Neural progenitor cell (in vitro differentiated cells): ENCODE results near the gene DCDC2.

ENCODE experiments used
- CTCF ChIP-seq: fragments of 200-600 bp; sonication (generic); IDR thresholded peaks from 2 replicates; pipeline ENCODE4 v1.5.1; 2017; ENCODE audit warnings: antibody characterized with exemption, mild to moderate bottlenecking
- EZH2 ChIP-seq: fragments of 200-600 bp; sonication (generic); IDR thresholded peaks from 2 replicates; pipeline ENCODE4 v1.6.1; 2017; ENCODE audit warnings: antibody characterized with exemption, mild to moderate bottlenecking, moderate library complexity
- EZH2phosphoT487 ChIP-seq: fragments of 200-600 bp; sonication (generic); IDR thresholded peaks from 2 replicates; pipeline ENCODE4 v1.6.1; 2017; ENCODE audit warnings: antibody characterized with exemption

DNA sequence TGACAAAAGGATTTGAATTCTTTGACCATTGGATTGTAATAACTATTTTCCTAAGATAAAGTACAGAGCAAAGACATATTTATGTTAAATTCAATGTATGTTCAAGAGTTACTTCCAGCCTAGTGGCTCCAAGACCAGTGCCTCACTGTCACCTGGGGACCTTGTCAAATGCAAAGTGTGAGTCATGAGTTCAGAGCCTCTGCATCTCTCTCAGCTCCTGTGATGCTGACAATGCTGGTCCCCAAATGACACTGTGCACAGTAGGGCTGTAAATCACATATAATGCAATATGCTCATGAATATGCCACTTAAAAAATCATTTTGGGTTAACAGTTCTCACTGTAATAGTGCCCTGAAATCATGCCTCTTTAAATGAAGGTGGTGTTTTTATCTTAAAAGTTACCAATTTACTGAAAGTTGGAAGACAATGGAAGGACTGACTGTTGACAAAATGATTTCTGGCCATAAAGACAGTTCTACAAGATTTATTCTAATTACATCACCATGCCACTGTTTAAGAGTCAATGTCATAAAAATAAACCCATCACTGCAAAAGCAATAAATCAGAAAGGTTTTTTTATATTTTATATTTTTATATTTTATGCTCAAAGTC lies 169.8 kb downstream of the DCDC2 start:
- TF ChIP-seq EZH2 = no peak
- TF ChIP-seq CTCF = no peak
- TF ChIP-seq EZH2phosphoT487 = no peak
